IMR-90 (cell line): ENCODE data around the gene CAMTA1. TPM values are rescaled to one million over a fixed set of nuclear protein-coding genes. Genes with fewer than 3 reads are reported as not detected.
A peak's percentile ranks its signal among the peaks of the same experiment; 100 is the strongest.

Experiments
- ATAC-seq: fragments of 200-7000 bp; cut with Tn5 transposase; 2 replicates; pipeline ENCODE4 v1.9.1; 2020; ENCODE audit warnings: low read depth, mild to moderate bottlenecking, moderate library complexity
- BruUV-seq: library from RNA; stranded (reverse); fragments of 400-500 nt; replicated peaks from 2 replicates; lab custom pipeline; 2021; lab: Mats Ljungman, UMichigan
- CTCF ChIA-PET: fragments of 300-600 bp; formaldehyde crosslinking; extraction: SDS; loops from one replicate; lab custom pipeline; 2021; ENCODE audit warnings: antibody characterized with exemption; lab: Yijun Ruan, JAX
- POLR2A ChIA-PET: fragments of 300-600 bp; sonication (Branson Sonifier 250); formaldehyde crosslinking; loops from one replicate; lab custom pipeline; 2022; ENCODE audit warnings: antibody characterized with exemption; ENCODE audit not compliant: unreplicated experiment; lab: Charles Lee
- DNase-seq: peaks from one replicate; pipeline ENCODE4 v3.0.0; 2013
- H2AFZ ChIP-seq: replicated peaks from 2 replicates; pipeline ENCODE3; 2013; ENCODE audit warnings: low read length, mild to moderate bottlenecking; ENCODE audit not compliant: poor library complexity
- H2AK5ac ChIP-seq: 2 replicates; pipeline ENCODE4 v1.6.1; 2013; ENCODE audit warnings: low read depth, low read length, inconsistent platforms
- H2AK9ac ChIP-seq: replicated peaks from 2 replicates; pipeline ENCODE3; 2013; ENCODE audit warnings: mild to moderate bottlenecking, low read depth, low read length, moderate library complexity; ENCODE audit not compliant: poor library complexity
- H2BK120ac ChIP-seq: 2 replicates; pipeline ENCODE4 v1.6.1; 2013; ENCODE audit warnings: low read depth, low read length, inconsistent platforms
- H2BK15ac ChIP-seq: 3 replicates; pipeline ENCODE4 v1.6.1; 2013; ENCODE audit warnings: low read depth, low read length, inconsistent platforms
- H2BK20ac ChIP-seq: 2 replicates; pipeline ENCODE4 v1.6.1; 2013; ENCODE audit warnings: low read depth, mild to moderate bottlenecking, inconsistent platforms, low read length, moderate library complexity
- H2BK5ac ChIP-seq: 2 replicates; pipeline ENCODE4 v1.6.1; 2013; ENCODE audit warnings: mild to moderate bottlenecking, low read depth, low read length, inconsistent platforms; ENCODE audit not compliant: poor library complexity, severe bottlenecking
- H3K14ac ChIP-seq: replicated peaks from 2 replicates; pipeline ENCODE4 v1.6.1; 2013; ENCODE audit warnings: low read depth, low read length, inconsistent platforms
- H3K18ac ChIP-seq: 2 replicates; pipeline ENCODE4 v1.6.1; 2013; ENCODE audit warnings: low read depth, low read length, control low read depth
- H3K23ac ChIP-seq: 2 replicates; pipeline ENCODE4 v1.6.1; 2013; ENCODE audit warnings: low read depth, low read length, inconsistent platforms
- H3K27ac ChIP-seq: 2 replicates; pipeline ENCODE4 v1.5.1; 2013; ENCODE audit warnings: mild to moderate bottlenecking, control low read depth, low read length; ENCODE audit not compliant: insufficient read depth
- H3K27me3 ChIP-seq: 2 replicates; pipeline ENCODE4 v1.6.1; 2013; ENCODE audit warnings: low read length; ENCODE audit not compliant: control insufficient read depth, insufficient read depth
- H3K36me3 ChIP-seq: 2 replicates; pipeline ENCODE4 v1.6.1; 2013; ENCODE audit warnings: low read length, mixed read lengths; ENCODE audit not compliant: control insufficient read depth, insufficient read depth
- H3K4ac ChIP-seq: 2 replicates; pipeline ENCODE4 v1.6.1; 2013; ENCODE audit warnings: low read depth, low read length, inconsistent platforms
- H3K4me1 ChIP-seq: 2 replicates; pipeline ENCODE4 v1.6.1; 2013; ENCODE audit warnings: low read length, mixed read lengths; ENCODE audit not compliant: control insufficient read depth, insufficient read depth
- H3K4me2 ChIP-seq: 2 replicates; pipeline ENCODE4 v1.6.1; 2013; ENCODE audit warnings: low read depth, mild to moderate bottlenecking, control low read depth, low read length, moderate library complexity
- H3K4me3 ChIP-seq: 2 replicates; pipeline ENCODE4 v1.5.1; 2013; ENCODE audit warnings: low read depth, mild to moderate bottlenecking, control low read depth, low read length, moderate library complexity; ENCODE audit not compliant: insufficient read depth
- H3K56ac ChIP-seq: 2 replicates; pipeline ENCODE4 v1.6.1; 2013; ENCODE audit warnings: low read length, inconsistent platforms; ENCODE audit not compliant: insufficient read depth; ENCODE audit errors: extremely low read depth
- H3K79me1 ChIP-seq, 2 experiments: 2 replicates each; pipeline ENCODE4 v1.6.1; 2013; ENCODE audit warnings: low read length in 2 of 2, inconsistent platforms in 1 of 2, low read depth in 1 of 2
- H3K9ac ChIP-seq: 2 replicates; pipeline ENCODE4 v1.6.1; 2013; ENCODE audit warnings: low read depth, low read length, control low read depth
- H3K9me1 ChIP-seq: 2 replicates; pipeline ENCODE4 v1.6.1; 2013; ENCODE audit warnings: low read length, inconsistent platforms; ENCODE audit not compliant: insufficient read depth
- H3K9me3 ChIP-seq: 2 replicates; pipeline ENCODE4 v1.6.1; 2013; ENCODE audit warnings: low read length; ENCODE audit not compliant: control insufficient read depth, insufficient read depth
- H4K20me1 ChIP-seq: 2 replicates; pipeline ENCODE4 v1.6.1; 2013; ENCODE audit warnings: low read length, inconsistent platforms; ENCODE audit not compliant: insufficient read depth
- H4K5ac ChIP-seq: 2 replicates; pipeline ENCODE4 v1.6.1; 2013; ENCODE audit warnings: mild to moderate bottlenecking, low read depth, low read length, control low read depth
- H4K8ac ChIP-seq, 2 experiments: 2 replicates each; pipeline ENCODE4 v1.6.1; 2013; ENCODE audit warnings: low read depth in 2 of 2, low read length in 2 of 2, control low read depth in 1 of 2, inconsistent platforms in 1 of 2
- H4K91ac ChIP-seq: 2 replicates; pipeline ENCODE4 v1.6.1; 2013; ENCODE audit warnings: low read depth, low read length, inconsistent platforms; ENCODE audit not compliant: insufficient read depth
- FOS ChIP-seq: fragments of 150-350 bp; IDR thresholded peaks from 2 replicates; pipeline ENCODE4 v1.6.1; 2016; ENCODE audit warnings: low read depth, low read length
- MXI1 ChIP-seq: IDR thresholded peaks from 2 replicates; pipeline ENCODE4 v1.6.1; 2012; ENCODE audit warnings: low read depth, mild to moderate bottlenecking, low read length, moderate library complexity, borderline replicate concordance
- RAD21 ChIP-seq: IDR thresholded peaks from 2 replicates; pipeline ENCODE4 v1.6.1; 2012; ENCODE audit warnings: low read length, improper control_type of control experiment
- SMC3 ChIP-seq: fragments of 150-350 bp; IDR thresholded peaks from 2 replicates; pipeline ENCODE4 v1.6.1; 2016; ENCODE audit warnings: low read depth, mild to moderate bottlenecking, antibody characterized with exemption, low read length, moderate library complexity
- WGBS, 2 experiments: methylation state at CpG; one replicate each; pipeline versions ENCODE4 v1.1.5 to v1.1.7; 2013; ENCODE audit warnings: missing lambda C conversion rate in 2 of 2; ENCODE audit not compliant: insufficient read length in 1 of 2; ENCODE audit errors: extremely low coverage in 2 of 2; 5-methylcytosine and 5-hydroxymethylcytosine counted together
- dilution Hi-C: fragments of 300-500 bp; cut with HindIII; formaldehyde crosslinking; loops from one replicate; pipeline ENCODE4 v1.14.3; 2018; ENCODE audit warnings: low sequenced_read_pairs; ENCODE audit not compliant: unreplicated experiment
- in situ Hi-C: fragments of 300-500 bp; cut with MboI; formaldehyde crosslinking; loops from 3 replicates; pipeline ENCODE4 v1.14.3; 2019; ENCODE audit warnings: low sequenced_read_pairs, inconsistent platforms, mixed read lengths
- intact Hi-C: fragments of 100-400 bp; cut with micrococcal nuclease; formaldehyde crosslinking; loops from 2 replicates; pipeline ENCODE4 v1.10.0; 2022
- polyA plus RNA-seq, 3 experiments: library from polyadenylated mRNA; depleted of rRNA; stranded (reverse); fragments of >200 nt; gene quantifications; 2 replicates each; pipeline ENCODE4 v1.2.3, GENCODE V29; 2012; ENCODE audit warnings: low replicate concordance in 1 of 3
- total RNA-seq: library from RNA; depleted of rRNA; stranded (reverse); fragments of >200 nt; gene quantifications from 2 replicates; pipeline ENCODE4 v1.2.3, GENCODE V29; 2012
- TF ChIP-seq, protein P1 (sequence below): conservative IDR thresholded peaks from 2 replicates; pipeline ENCODE4 v1.5.1; 2012; ENCODE audit warnings: mild to moderate bottlenecking, low read depth, low read length, improper control_type of control experiment

The CAMTA1 gene
- total and polyA plus RNA-seq, 2 of the 4 experiments (the other 2 are of a cell fraction), result 35.5 to 74.3 TPM

DNA sequence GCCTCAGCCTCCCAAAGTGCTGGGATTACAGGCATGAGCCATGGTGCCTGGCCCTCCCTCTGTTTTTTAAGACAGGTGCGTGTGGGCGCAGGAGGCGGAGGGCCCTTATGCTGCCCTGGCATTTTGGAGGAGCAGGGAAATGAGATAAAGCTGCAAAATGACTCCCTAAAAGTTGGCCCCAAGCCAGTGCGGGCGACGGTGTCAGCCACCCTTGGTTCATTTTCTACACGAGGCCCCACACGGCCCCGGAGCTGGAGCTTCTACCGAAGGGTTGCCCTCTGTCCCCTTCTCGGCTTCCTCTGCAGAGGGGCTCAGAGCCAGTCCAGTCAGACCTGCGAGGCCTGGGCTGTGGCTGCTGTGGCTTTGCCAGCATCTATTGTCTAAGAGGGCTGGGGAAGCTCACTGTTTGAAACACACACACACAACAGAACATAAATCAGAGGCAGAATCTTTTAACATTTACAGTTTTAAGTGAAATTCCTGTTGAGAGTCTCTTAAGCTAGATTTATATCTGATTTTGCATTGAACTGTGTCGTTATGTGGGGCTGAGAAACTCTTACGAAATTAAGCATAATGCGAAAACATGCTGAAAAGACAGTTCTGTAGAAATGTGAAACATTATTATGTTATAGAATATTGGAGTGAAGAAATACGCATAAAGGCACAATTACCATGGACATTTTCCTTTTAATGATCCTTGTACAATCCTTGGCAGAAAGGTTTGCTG, 255.9 kb downstream of the CAMTA1 start (continued):
- TF ChIP-seq MXI1, result no peak

DNA sequence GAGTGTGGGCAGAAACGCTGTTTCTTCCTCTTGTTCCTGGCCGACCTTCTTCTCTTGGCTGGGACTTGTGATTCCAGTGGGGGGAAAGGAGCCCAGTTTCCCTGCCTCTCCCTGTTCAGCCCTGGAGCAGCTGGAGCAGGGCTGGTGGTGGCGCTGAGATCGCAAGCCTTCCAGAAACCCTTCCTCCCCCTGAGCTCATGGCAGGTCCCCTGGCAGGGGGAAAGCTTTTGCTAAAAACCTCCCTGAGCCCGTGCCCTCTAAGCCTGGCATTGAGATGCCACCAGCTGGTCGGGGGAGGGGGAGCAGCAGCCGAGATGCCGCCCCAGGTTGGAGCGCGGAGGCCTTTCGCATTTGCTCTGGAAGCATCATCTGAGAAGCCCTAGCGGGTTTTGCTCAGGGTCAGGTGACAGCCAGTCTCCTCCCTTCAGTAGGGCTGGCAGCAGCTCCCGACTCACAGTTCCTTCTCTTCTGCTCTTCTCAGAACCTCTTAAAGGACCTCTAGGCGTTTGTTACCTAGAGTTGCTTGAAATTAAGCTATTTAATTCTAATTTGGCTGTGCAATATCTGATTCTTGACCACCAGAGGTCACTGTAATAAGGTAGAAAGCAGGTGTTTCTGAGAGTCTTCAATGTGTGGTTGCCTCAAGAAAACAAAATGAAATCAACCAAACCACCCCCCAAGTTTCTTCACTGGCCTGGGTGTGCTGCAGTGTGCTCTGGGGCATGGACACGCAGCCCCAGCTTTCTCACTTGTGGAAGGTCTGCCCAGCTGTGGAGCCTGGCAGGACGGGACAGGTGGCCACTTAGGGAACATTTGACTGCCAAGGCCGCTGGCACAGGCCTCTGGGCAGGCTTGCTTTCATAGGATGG, 257.3 kb downstream of the CAMTA1 start:
- Histone ChIP-seq H3K9ac (no peak overlapping the region), H2AK9ac (no peak overlapping the region), H2BK20ac (no peak overlapping the region), H3K4me1 (no peaks in the 10 kb centered on the region), H2AK5ac (no peak overlapping the region), H4K8ac (no peak overlapping the region), H4K91ac (no peak overlapping the region), H3K4ac (no peak overlapping the region), H3K27ac (no peak overlapping the region), H3K14ac (no peak overlapping the region), H3K4me2 (no peak overlapping the region), H3K36me3 (no peaks in the 10 kb centered on the region), H3K4me3 (no peak overlapping the region), H3K9me1 (no peaks in the 10 kb centered on the region), H2BK5ac (no peak overlapping the region), H3K79me1 (no peaks in the 10 kb centered on the region), H4K20me1 (no peaks in the 10 kb centered on the region), H2BK15ac (no peak overlapping the region), H2AFZ (no peak overlapping the region), H4K5ac (no peak overlapping the region), H3K18ac (no peak overlapping the region), H3K27me3 (peaks cover 13% of the 10 kb centered on the region), H3K9me3 (peaks cover 2% of the 10 kb centered on the region), H3K56ac (no peak overlapping the region), H2BK120ac (no peak overlapping the region), H3K23ac (no peak overlapping the region)
- BruUV-seq, result no TSS peak
- TF ChIP-seq FOS (no peak), RAD21 (peak; percentile 70), SMC3 (peak; percentile 84)
- TF ChIP-seq, protein P1, sequence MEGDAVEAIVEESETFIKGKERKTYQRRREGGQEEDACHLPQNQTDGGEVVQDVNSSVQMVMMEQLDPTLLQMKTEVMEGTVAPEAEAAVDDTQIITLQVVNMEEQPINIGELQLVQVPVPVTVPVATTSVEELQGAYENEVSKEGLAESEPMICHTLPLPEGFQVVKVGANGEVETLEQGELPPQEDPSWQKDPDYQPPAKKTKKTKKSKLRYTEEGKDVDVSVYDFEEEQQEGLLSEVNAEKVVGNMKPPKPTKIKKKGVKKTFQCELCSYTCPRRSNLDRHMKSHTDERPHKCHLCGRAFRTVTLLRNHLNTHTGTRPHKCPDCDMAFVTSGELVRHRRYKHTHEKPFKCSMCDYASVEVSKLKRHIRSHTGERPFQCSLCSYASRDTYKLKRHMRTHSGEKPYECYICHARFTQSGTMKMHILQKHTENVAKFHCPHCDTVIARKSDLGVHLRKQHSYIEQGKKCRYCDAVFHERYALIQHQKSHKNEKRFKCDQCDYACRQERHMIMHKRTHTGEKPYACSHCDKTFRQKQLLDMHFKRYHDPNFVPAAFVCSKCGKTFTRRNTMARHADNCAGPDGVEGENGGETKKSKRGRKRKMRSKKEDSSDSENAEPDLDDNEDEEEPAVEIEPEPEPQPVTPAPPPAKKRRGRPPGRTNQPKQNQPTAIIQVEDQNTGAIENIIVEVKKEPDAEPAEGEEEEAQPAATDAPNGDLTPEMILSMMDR, result peak; percentile 63
- in situ Hi-C loops, result loop anchor here (5.0 kb wide), 1 partner anchor 605 kb away; no protein-coding TSS in a partner anchor
- peak; percentile 56; the same call in 1 of the 2 replicates for ATAC-seq
- dilution Hi-C loops, result no loop called here
- ChIA-PET POLR2A (no interaction called here), CTCF (interaction anchor here (0.7 to 2.3 kb wide), 10 partner anchors 13 to 605 kb away, joined by 3 to 10 read pairs (median 4); no protein-coding TSS in a partner anchor)
- intact Hi-C loops, result loop anchor here (1.0 to 2.0 kb wide), 2 partner anchors 166 to 605 kb away; no protein-coding TSS in a partner anchor
- WGBS, 2 experiments, result no CpG with 5 or more reads among the region's 17 CpGs
- DNase-seq, result peak; percentile 57
